CD4-positive, alpha-beta T cell treated with Interleukin-10 for 1 hour (primary cell): ENCODE data around the gene DMC1.
A peak's percentile ranks its signal among the peaks of the same experiment; 100 is the strongest.
"Not testable (repeated sequence)": the region's sequence is repeated elsewhere in the genome, so short reads cannot be mapped to it uniquely, and the experiment has no call there.

Source experiments
- DNase-seq: peaks from one replicate; pipeline ENCODE4 v3.0.0-alpha.2; 2020

DMC1 gene

GRCh38 chr22:38569972-38570778 lies at the start of gene DMC1:
Gene DMC1, minus strand, starts transcription at chr22:38570183. Its CDS starts 1,927 bp downstream, at chr22:38568256.
- peak; percentile 97 for DNase-seq

GRCh38 chr22:38618682-38619081 lies 48.7 kb upstream of the DMC1 start:
- no peak for DNase-seq

- DNase-seq = no peak
Measured at GRCh38 chr22:38618258-38618657, 48.3 kb upstream of the DMC1 start.

GRCh38 chr22:38615064-38615405 lies 45.1 kb upstream of the DMC1 start:
- DNase-seq = not testable (repeated sequence)

GRCh38 chr22:38614332-38615063 lies 44.5 kb upstream of the DMC1 start:
- no peak for DNase-seq

- DNase-seq = no peak
Measured at GRCh38 chr22:38613588-38613987, 43.6 kb upstream of the DMC1 start.

GRCh38 chr22:38612217-38613006 lies 42.4 kb upstream of the DMC1 start:
- DNase-seq = no peak

GRCh38 chr22:38611559-38611958 lies 41.6 kb upstream of the DMC1 start:
- no peak for DNase-seq

GRCh38 chr22:38610234-38610633 lies 40.3 kb upstream of the DMC1 start:
- DNase-seq = no peak

- DNase-seq = no peak
Measured at GRCh38 chr22:38608992-38609750, 39.2 kb upstream of the DMC1 start.

GRCh38 chr22:38607680-38608079 lies 37.7 kb upstream of the DMC1 start:
- DNase-seq = no peak

GRCh38 chr22:38602166-38602565 lies 32.2 kb upstream of the DMC1 start:
- no peak for DNase-seq

- no peak for DNase-seq
Measured at GRCh38 chr22:38601221-38601764, 31.3 kb upstream of the DMC1 start.

GRCh38 chr22:38599466-38599865 lies 29.5 kb upstream of the DMC1 start:
- no peak for DNase-seq

GRCh38 chr22:38582923-38583322 lies 12.9 kb upstream of the DMC1 start:
- DNase-seq = not testable (repeated sequence)

GRCh38 chr22:38578505-38578904 lies 8.5 kb upstream of the DMC1 start:
- no peak for DNase-seq

GRCh38 chr22:38572065-38572464 lies 2.1 kb upstream of the DMC1 start:
- DNase-seq = peak; percentile 62

GRCh38 chr22:38570779-38571364 lies 889 bp upstream of the DMC1 start:
- DNase-seq = peak; percentile 38

- peak; percentile 4 for DNase-seq
Measured at GRCh38 chr22:38569181-38569971, 607 bp downstream of the DMC1 start.

GRCh38 chr22:38567531-38568285 lies 2.3 kb downstream of the DMC1 start:
- DNase-seq = no peak
